ENCODE results near the gene PTPN6. TPM values are rescaled to one million over a fixed set of nuclear protein-coding genes. Genes with fewer than 3 reads are reported as not detected.

The PTPN6 gene
- total and polyA plus RNA-seq, 10 of the 15 experiments (the other 5 are each of a cell fraction or from before 2014, with no cell fraction given) = 229 to 457 (median 370) TPM

GRCh38 chr12:6961695-6962284, 10.6 kb downstream of the PTPN6 start (continued):
- TF ChIP-seq HDGF (IDR thresholded peaks at IDR 0.05) (no peak), BACH1 (IDR thresholded peaks at IDR 0.05; ENCODE audit: borderline replicate concordance) (peak; percentile 57), POLR2AphosphoS2 (IDR thresholded peaks at IDR 0.05; ENCODE audit: low read depth, low read length) (peak; percentile 34; the same call in 1 of the 2 replicates), LARP7 (IDR thresholded peaks at IDR 0.05) (0 out of 2 replicates have a peak, but pooled peaks have one; percentile 47), JUNB (IDR thresholded peaks at IDR 0.05) (peak; percentile 5; the same call in 1 of the 2 replicates), IKZF1 (conservative IDR thresholded peaks at IDR 0.05) (0 out of 2 replicates have a peak, but pooled peaks have one; percentile 35), ZNF384 (IDR thresholded peaks at IDR 0.05; ENCODE audit: borderline replicate concordance, low read depth, low read length) (no peak), PKNOX1 (IDR thresholded peaks at IDR 0.05) (no peak)

GRCh38 chr12:6962285-6963015, 11.3 kb downstream of the PTPN6 start:
- Histone ChIP-seq H2AFZ (ENCODE audit: control insufficient read depth, low read depth, low read length) (no peak overlapping the region), H3K27me3 (replicated peaks in 1 of 2; ENCODE audit: control insufficient read depth in 2 of 2, insufficient read depth in 2 of 2, low read length in 1 of 2) (no peaks in the 10 kb centered on the region), H3K79me2 (ENCODE audit: control insufficient read depth, insufficient read depth, low read length) (peaks cover 42% of the 10 kb centered on the region), H3K4me1 (ENCODE audit: control insufficient read depth, insufficient read depth, low read length) (peaks cover 58% of the 10 kb centered on the region), H3K36me3 (ENCODE audit: control insufficient read depth in 2 of 2, insufficient read depth in 2 of 2, low read length in 1 of 2) (peaks cover 25 to 35% of the 10 kb centered on the region in 2 experiments), H3K27ac (ENCODE audit: control insufficient read depth, insufficient read depth) (peak overlapping the region; percentile 99), H3K4me2 (ENCODE audit: control insufficient read depth, insufficient read depth) (peak overlapping the region; percentile 99; the same call in 1 of the 2 replicates), H4K20me1 (ENCODE audit: control insufficient read depth, insufficient read depth) (no peaks in the 10 kb centered on the region), H3K9me3 (replicated peaks; ENCODE audit: control insufficient read depth, insufficient read depth, low read length) (no peaks in the 10 kb centered on the region), H3K9ac (ENCODE audit: control insufficient read depth, insufficient read depth, low read length) (peak overlapping the region; percentile 91), H3K4me3 (no peak overlapping the region)
- POLR2A ChIA-PET = interaction anchor here (1.2 to 13.5 kb wide), 2 partner anchors 18 to 36 kb away, joined by 4 to 524 read pairs; partner anchors contain the start of genes C12orf57, PTPN6 and RNU7-1
- no peak for FAIRE-seq
- in situ Hi-C loops (cut with MboI) = loop anchor here (5.0 to 25.0 kb wide), 2 partner anchors 150 to 1675 kb away; no protein-coding TSS in a partner anchor
- ATAC-seq = no peak
- intact Hi-C loops (cut with micrococcal nuclease; ENCODE audit: unreplicated experiment) = loop anchor here (5.0 kb wide), 1 partner anchor 150 kb away; no protein-coding TSS in a partner anchor
- SMC1A ChIA-PET (ENCODE audit: uncharacterized antibody, unreplicated experiment) = interaction anchor here (1.0 to 13.2 kb wide), 5 partner anchors 15 to 151 kb away, joined by 3 to 395 read pairs (median 4); partner anchors contain the start of genes C12orf57, PTPN6 and RNU7-1
- RAD21 ChIA-PET (ENCODE audit: unreplicated experiment) = interaction anchor here (1.5 to 13.5 kb wide), 4 partner anchors 11 to 90 kb away, joined by 4 to 426 read pairs (median 14); partner anchors contain the start of genes C12orf57, PTPN6, RNU7-1 and SPSB2
- DNase-seq (ENCODE audit: low read depth, low spot score) = no peak
- CTCF ChIA-PET = interaction anchor here (1.1 to 13.2 kb wide), 5 partner anchors 15 to 93 kb away, joined by 3 to 645 read pairs (median 6); partner anchors contain the start of genes C12orf57, PTPN6 and RNU7-1
- BruUV-seq (replicated peaks) = no TSS peak
- WGBS (ENCODE audit: insufficient coverage, insufficient replicate concordance, low lambda C conversion rate, missing lambda C conversion rate) = 84% methylated on average over 25 of the region's 25 CpGs
- TF ChIP-seq PKNOX1 (IDR thresholded peaks at IDR 0.05) (no peak), RELA (IDR thresholded peaks at IDR 0.05; ENCODE audit: borderline replicate concordance, partially characterized antibody) (no peak), EED (IDR thresholded peaks at IDR 0.05; ENCODE audit: low read depth) (peak; percentile 9; the same call in 1 of the 2 replicates), POLR2AphosphoS5 (IDR thresholded peaks at IDR 0.05; ENCODE audit: low read length) (peak; percentile 1; the same call in 1 of the 2 replicates), MEF2A (IDR thresholded peaks at IDR 0.05; ENCODE audit: insufficient read depth, low read depth, low read length) (no peak), LARP7 (IDR thresholded peaks at IDR 0.05) (0 out of 2 replicates have a peak, but pooled peaks have one; percentile 18), ZBTB40 (IDR thresholded peaks at IDR 0.05; ENCODE audit: borderline replicate concordance) (no peak), PAX5 (IDR thresholded peaks at IDR 0.05; ENCODE audit: borderline replicate concordance, low read depth, low read length) (no peak)

Data from GM12878 (cell line).